Stimulated activated CD4-positive, alpha-beta T cell treated with anti-CD3 and anti-CD28 coated beads, Interleukin-15, amount 100 ng/mL, for 1 hour (primary cell): ENCODE data around the gene MRPS23.

Experiments
- DNase-seq, 2 donors: peaks; one replicate each; pipeline ENCODE4 v3.0.0-alpha.2; 2020; ENCODE audit warnings: low read depth in 1 of 2, low spot score in 1 of 2

Gene MRPS23

DNA sequence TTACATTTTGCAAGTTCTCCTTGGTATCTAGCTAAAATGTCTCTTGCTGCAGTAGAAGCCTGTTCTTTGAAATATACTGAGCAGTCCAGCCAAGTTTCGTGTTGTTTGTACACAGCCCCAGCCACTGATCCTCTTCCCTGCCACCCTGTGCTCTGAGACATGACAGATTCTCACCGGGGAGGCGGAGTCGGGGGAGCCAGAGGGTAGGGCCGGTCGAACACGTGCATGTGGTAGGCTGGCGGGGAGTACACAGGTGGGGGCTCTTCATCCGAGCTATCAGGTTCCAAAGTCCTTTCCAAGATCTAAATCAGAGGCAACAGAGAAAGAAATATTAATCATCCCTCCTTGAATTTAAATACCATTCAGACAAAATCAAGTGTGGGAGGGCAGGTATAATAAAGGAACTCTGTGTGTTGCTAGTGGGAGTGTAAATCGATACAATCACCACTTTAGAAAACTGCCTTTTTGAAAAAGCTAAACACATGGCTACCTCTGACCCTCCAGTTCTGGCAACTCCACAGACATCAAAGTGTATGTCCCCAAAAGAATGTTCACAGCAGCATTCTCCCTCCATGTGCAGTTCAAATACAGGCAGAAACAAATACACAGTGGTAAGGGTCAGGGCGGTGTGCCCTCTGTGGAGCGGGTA is 29.7 kb upstream of the MRPS23 start:
- DNase-seq: no peak

DNA sequence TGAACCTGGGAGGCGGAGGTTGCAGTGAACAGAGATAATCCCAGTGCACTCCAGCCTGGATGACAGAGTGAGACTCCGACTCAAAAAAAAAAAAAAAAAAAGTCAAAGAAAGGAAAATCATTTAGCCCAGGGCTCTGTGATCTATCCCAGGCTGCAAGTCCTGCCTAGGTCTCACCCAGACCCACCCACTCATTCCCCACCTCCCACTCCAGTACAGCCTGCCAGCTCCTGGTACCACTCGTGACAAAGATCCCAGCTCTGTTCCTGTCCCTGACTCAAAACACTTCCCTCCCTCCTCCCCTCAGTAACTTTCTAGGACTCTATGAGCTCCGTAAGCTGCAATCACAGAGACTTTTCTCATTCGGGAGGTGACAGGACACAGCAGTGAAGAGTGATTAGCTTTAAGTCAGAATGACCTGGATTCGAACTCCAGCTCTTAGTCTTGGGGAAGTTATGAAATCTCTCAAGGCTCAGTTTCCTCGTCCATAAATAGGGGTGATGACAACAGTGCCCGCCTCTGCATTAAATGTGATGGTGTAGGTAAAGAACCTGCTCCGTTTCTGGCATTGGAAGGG is 28.0 kb upstream of the MRPS23 start:
- DNase-seq: no peak

GRCh38 chr17:57876866-57877237 is 27.0 kb upstream of the MRPS23 start:
- no peak for DNase-seq

GRCh38 chr17:57876023-57876865 is 26.4 kb upstream of the MRPS23 start:
- no peak for DNase-seq

DNA sequence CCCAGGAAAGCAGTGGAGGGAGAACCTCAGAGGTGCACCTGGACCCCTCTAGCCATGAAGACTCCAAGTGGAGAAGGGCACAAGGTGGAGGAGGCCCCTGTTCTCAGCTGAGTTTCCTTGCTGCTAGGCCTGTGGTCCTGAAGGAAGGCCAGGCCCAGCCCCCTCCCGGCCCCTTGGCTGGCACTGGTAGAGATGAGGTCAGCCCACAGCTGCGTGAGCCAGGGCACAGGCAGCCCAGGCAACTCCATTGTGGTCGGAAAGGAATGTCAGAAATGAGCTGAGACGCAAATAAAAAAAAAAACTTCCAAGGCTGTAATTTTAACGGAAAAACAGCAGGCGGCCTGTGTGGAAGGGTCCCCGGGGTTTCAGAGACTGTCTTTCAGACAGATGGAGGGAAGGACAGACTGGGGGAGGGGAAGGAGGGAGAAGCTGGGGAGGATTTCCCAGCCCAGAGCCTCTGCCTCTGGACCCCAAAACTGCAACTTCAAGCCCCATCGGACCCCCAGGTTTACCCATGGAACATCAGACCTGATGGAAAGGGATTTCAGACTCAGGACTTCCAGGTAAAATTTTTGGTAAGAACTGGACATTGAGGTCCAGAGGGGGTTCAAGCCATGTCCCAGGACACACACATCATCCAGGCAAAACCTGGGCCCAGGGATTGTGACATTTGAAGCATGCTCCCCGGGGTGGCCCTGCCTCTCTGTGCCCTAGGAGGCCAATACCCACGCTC is 25.6 kb upstream of the MRPS23 start:
- DNase-seq: no peak

DNA sequence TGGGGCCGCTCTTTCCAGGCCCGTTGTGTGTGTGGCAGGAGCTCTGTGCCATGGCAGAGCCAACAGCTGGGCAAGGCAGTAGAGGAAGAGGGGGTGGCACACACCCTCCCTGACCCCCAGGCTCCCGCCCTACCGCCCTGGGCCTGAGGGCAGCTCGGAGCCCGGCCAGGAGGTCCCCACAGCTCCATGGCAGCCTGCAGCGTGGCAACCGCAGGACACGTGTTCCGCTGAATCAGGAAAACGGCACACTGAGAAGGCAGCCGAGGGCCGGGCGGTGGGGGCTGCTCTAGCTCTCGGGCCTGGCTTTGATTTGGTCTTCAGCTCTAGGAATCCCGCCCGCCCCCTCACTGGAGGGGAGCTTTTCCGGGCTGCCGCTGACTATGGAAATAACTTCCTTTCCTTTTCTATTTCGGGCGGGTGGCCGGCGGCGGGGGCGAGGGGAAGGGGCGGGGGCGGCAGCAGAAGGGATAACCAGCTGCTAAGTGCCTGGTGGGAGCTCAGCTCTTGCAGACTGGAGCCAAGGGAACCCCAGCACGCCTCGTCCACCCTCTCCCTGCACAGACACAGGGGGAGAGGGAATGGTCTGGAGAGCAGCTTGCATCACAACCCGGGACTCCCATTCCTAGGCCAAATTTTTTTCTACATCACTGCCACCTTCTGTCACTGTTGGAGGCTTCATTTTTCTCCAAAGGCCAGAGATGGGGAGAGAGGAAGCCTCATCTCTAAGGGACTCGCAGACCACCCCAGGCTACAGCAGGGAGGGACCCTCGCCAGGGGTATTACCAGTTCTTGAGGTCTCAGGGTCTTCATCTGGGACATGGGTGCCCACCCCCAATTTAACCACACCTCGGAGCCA is 24.8 kb upstream of the MRPS23 start:
- peak in 1 of 2 donors; percentile 14 for DNase-seq

GRCh38 chr17:57874058-57874419 is 24.2 kb upstream of the MRPS23 start:
- DNase-seq: no peak

DNA sequence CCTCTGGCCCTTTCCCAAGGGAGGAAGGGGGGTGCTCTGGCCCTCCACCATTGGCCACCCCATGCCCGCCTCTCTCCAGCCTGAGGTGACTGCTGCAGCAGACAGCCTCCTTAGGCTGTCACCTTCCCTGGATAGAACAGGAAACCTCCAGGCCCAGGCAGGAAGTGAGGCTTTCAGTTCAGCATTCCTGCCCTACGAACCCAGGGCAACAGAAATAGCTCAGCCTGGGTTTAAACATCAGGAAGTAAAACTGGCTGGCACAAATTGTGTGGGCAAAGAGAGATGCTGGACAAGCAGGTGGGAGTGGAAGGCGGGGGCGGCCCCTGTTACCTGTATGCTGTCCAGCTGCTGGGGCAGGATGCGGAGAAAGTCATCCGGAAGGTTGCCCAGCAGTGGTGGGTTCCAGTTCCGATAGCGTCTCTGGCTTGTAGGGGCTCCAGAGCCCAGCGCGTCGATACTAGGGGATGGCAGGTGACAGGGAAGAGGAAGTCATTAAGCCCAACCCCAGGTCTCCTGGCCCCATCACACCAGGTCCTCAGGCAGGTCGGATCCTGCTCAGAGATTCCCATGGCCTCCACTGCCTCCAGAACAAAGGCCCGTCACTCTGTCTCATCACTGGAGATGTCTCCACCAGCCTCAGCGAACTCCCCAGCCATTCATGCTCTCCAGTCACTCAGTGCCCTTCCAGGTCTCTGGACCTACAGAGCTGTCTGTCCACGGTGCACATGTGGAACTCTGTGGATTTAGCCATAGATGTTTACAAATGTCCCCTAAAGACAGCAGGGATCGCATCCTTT is 23.6 kb upstream of the MRPS23 start:
- no peak for DNase-seq

GRCh38 chr17:57872536-57872935 is 22.7 kb upstream of the MRPS23 start:
- DNase-seq: no peak

DNA sequence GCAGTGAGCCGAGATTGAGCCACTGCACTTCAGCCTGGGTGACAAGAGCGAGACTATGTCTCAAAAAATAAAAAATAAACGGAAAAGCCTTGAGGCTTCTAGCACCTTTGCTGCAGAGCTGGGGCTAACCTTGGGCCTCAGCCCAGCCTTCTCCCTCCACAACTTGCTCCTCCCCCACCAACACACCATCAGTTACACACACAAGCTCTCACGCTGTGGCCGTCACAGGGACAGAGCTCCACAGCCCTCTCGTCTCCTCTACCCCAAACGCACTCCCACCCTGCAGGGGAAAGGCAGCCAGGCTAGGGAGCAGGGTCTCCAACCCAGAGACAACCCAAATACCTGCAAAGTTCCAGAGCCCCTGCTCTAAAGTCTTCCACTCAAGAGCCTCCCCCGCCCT is 22.0 kb upstream of the MRPS23 start:
- DNase-seq: no peak

DNA sequence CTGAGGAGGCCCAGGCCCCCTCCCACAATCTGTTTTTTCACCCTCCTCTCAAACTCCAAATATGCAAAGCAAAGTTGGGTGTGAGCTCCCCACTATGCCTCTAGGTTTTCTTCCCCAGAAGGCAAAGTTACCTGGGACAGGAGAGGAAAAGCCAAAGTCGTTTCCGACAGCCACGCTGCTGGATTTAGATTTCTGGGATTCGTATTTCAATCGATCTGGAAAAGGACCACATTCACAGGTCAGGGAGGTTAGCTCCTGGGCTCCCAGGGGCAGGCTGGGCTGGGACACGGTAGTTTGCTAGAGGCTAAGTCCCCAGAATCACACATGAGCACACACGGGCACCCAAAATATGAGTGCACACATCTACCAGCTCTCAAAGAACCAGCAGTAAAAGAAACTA is 21.3 kb upstream of the MRPS23 start:
- DNase-seq: no peak

DNA sequence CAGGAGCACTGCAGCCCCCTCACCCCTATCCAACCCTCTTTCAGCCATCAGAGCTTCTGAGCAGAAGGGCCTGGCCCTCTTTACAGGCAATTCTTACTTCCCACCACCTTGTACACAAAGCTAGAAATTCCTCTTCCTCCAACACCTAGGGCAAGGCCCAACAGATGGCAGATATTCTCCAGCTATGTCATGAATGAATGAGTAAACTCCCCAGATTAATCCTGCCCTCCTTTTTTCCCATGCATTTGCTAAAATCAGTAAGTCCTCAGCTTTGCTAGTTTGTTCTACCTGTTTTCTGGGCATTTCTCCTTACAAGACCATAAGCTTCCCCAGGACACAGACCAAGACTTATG is 20.4 kb upstream of the MRPS23 start:
- DNase-seq: no peak

DNA sequence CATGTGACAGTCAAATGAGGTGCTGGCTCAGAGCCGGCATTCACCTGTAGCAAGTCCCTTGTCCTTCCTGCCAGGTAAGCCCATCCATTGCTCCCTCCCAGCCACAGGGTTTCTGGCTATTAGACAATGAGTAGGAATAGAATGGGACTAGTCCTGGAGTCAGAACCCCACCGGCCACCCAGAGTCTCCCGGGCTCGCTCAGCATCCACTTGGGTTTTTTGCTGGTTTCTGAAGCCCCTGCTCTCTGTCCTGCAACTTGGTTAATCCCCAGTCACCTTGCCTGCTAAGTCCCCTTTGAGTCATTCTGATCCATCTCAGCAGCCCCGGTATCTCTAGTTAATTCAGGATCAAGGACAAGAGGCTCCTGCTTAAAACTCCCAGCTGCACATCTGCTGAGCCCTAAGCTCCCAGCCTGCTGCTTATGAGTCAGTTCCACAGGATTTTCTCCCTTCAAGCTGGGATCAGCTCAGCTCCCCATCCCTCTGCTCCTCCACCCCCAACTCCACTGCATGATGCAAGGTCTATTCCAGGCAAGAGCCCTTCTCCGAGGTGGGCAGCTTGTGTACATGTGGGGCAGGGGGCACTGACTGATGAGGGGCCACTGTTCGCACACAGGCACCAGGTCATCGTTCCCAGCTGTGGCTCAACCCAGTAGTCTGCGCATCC is 19.9 kb upstream of the MRPS23 start:
- DNase-seq: no peak

- DNase-seq: no peak
Observed at GRCh38 chr17:57868910-57869616, 19.2 kb upstream of the MRPS23 start.

DNA sequence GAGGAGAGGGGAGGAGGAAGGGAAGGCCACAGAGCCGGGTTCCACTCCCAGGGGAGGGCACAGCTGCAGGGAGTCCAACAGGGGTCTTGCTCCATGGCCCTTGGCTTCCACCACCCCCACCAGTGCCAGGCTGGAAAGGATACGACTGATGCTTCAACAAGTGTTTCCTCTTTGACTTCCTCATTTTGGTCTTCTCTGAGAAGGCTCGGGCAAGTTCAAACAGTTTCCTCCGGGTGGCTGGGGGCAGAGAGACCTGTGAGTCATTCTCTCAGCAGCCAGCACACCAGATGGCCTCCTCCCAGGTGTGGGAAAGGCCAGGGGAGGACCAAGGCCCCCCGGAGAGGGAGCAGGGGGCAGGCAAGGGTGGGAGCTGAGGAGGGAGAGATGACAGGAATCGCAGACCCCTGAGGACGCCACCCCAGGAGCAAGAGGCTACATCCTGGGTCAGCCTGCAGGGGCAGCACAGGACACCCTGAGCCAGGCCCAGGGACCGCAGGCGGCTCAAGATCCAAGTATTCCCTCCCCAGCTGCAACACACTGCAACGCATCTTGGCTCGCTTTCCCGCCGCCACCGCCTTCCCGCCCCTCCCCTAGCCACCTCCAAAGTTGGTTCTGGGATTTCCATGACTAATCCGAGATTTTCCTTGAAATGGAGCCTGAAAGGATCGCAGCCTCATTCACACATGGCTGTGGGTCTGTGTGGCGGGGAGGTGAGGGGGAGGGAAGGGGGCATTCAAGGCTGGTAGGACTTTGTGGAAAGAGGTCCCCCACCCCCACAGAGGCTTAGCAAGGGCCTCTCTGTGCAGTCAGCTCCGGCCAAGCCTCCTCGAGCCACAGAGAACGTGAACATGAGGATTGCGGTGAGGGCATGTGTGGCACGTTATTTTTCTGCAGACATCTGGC is 18.4 kb upstream of the MRPS23 start:
- DNase-seq: no peak

DNA sequence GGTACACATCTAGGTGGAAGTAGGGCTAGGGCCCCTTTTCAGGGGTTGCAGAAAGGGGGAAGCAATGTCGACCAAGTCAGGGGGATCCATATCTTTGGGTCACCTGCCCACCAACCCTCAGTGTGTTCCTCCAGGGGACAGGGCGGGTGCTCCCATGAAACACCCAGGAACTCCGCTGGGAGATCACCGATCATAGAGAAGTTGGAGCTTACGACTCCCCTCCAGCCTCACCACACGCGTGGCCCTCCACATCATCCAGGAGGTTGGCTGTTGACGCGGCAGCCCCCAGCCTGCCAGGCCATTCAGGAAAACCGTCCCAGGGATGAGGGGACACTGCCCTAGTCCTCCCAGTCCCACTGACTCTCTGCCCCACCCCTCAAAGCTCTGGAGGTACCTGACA is 17.3 kb upstream of the MRPS23 start:
- no peak for DNase-seq

- DNase-seq: no peak
Observed at GRCh38 chr17:57866723-57867122, 16.9 kb upstream of the MRPS23 start.

GRCh38 chr17:57866319-57866718 is 16.5 kb upstream of the MRPS23 start:
- no peak for DNase-seq
